ENCODE measurements around the gene CFAP54.

DNA sequence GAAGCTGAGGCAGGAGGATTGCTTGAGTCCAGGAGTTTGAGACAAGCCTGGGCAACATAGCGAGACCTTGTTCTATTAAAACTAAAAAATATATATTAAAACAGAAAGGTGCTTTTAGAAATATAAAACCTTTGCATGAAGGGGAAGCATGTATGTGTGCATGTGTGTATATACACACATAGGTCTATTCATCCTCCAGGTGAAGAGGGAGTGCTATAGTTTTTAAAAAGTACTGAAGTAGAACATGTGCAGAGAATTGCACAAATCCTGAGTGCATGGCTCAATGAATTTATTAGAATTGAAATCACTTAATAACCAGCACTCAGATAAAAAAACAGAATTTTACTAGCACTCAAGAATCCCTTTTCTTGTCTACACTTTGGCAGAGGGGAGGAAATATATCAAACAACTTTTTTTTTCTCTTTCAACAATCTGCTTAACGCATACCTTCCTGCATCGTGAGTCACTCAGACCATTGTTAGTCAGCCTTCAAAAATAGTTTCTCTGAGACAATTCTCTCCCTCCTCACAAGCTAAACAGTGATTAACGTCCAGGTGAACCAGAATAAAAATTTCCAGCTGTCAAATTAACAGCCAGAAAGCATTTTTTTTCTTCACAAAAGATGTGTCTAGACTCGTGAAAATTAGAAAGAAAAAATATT lies 400.0 kb downstream of the CFAP54 start:
- TF ChIP-seq, protein P1, sequence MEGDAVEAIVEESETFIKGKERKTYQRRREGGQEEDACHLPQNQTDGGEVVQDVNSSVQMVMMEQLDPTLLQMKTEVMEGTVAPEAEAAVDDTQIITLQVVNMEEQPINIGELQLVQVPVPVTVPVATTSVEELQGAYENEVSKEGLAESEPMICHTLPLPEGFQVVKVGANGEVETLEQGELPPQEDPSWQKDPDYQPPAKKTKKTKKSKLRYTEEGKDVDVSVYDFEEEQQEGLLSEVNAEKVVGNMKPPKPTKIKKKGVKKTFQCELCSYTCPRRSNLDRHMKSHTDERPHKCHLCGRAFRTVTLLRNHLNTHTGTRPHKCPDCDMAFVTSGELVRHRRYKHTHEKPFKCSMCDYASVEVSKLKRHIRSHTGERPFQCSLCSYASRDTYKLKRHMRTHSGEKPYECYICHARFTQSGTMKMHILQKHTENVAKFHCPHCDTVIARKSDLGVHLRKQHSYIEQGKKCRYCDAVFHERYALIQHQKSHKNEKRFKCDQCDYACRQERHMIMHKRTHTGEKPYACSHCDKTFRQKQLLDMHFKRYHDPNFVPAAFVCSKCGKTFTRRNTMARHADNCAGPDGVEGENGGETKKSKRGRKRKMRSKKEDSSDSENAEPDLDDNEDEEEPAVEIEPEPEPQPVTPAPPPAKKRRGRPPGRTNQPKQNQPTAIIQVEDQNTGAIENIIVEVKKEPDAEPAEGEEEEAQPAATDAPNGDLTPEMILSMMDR (IDR thresholded peaks at IDR 0.05) = no peak
- TF ChIP-seq POLR2A (IDR thresholded peaks at IDR 0.05) (no peak), POLR2AphosphoS5 (IDR thresholded peaks at IDR 0.05) (no peak)

Measured in suprapubic skin (tissue), 4 donors.